ENCODE results near the gene NDUFA8. TPM values are rescaled to one million over a fixed set of nuclear protein-coding genes. Genes with fewer than 3 reads are reported as not detected.
A peak's percentile ranks its signal among the peaks of the same experiment; 100 is the strongest.

Gene NDUFA8
- total and polyA plus RNA-seq, 2 of the 4 experiments (the other 2 are of a cell fraction) = 45.2 to 98.1 TPM

GRCh38 chr9:122127396-122127798, 32.2 kb downstream of the NDUFA8 start:
- intact Hi-C loops (cut with micrococcal nuclease) = no loop called here
- no peak overlapping the region for H2BK15ac ChIP-seq (ENCODE audit: low read depth, low read length)
- no peak overlapping the region for H3K18ac ChIP-seq (ENCODE audit: low read depth, low read length)
- in situ Hi-C loops (cut with MboI; ENCODE audit: low sequenced_read_pairs) = no loop called here
- no peaks in the 10 kb centered on the region for H4K20me1 ChIP-seq (ENCODE audit: insufficient read depth, low read length)
- no peaks in the 10 kb centered on the region for H3K9me3 ChIP-seq (ENCODE audit: control insufficient read depth, insufficient read depth, low read length)
- TF ChIP-seq ELK1 (IDR thresholded peaks at IDR 0.05; ENCODE audit: borderline replicate concordance, low read depth, low read length) (no peak), MAFK (IDR thresholded peaks at IDR 0.05; ENCODE audit: low read depth, low read length) (no peak), SMC3 (IDR thresholded peaks at IDR 0.05; ENCODE audit: low read depth, low read length) (no peak), CHD1 (IDR thresholded peaks at IDR 0.05; ENCODE audit: low read depth, low read length) (no peak), MAZ (IDR thresholded peaks at IDR 0.05; ENCODE audit: borderline replicate concordance, low read depth, low read length) (no peak), CEBPB (IDR thresholded peaks at IDR 0.05; ENCODE audit: low read depth, low read length) (no peak), USF2 (IDR thresholded peaks at IDR 0.05; ENCODE audit: low read depth, low read length) (no peak), RCOR1 (IDR thresholded peaks at IDR 0.05; ENCODE audit: insufficient replicate concordance, low read length) (no peak), CTCF (conservative IDR thresholded peaks at IDR 0.05; ENCODE audit: low read depth, low read length) (no peak), FOS (IDR thresholded peaks at IDR 0.05; ENCODE audit: low read depth, low read length) (no peak), NFE2L2 (IDR thresholded peaks at IDR 0.05; ENCODE audit: low read depth, low read length) (no peak), RAD21 (IDR thresholded peaks at IDR 0.05; ENCODE audit: low read length) (no peak), RFX5 (IDR thresholded peaks at IDR 0.05; ENCODE audit: low read depth, low read length) (no peak), BHLHE40 (IDR thresholded peaks at IDR 0.05; ENCODE audit: low read depth, low read length) (no peak), POLR2A (IDR thresholded peaks at IDR 0.05; ENCODE audit: low read depth, low read length) (no peak), MXI1 (IDR thresholded peaks at IDR 0.05; ENCODE audit: borderline replicate concordance, low read depth, low read length) (no peak)
- CTCF ChIA-PET = interaction anchor here (0.8 to 3.7 kb wide), 2 partner anchors 28 to 223 kb away, joined by 3 to 43 read pairs; no protein-coding TSS in a partner anchor
- no peak overlapping the region for H4K8ac ChIP-seq (ENCODE audit: low read depth in 2 of 2, low read length in 2 of 2)
- no peak for DNase-seq
- no peak overlapping the region for H2BK20ac ChIP-seq (ENCODE audit: low read depth, low read length)
- no peak overlapping the region for H3K4me2 ChIP-seq (ENCODE audit: low read depth, low read length)
- peaks cover 7% of the 10 kb centered on the region for H3K9me1 ChIP-seq (ENCODE audit: insufficient read depth, low read length)
- no peak for ATAC-seq (ENCODE audit: low read depth)
- H3K4ac ChIP-seq (ENCODE audit: low read depth, low read length) = 0 out of 2 replicates have a peak overlapping the region, but pooled peaks have one; percentile 21
- H3K27ac ChIP-seq (ENCODE audit: insufficient read depth, low read length) = no peak overlapping the region
- 70% methylated on average over 2 of the region's 10 CpGs; no CpG with 5 or more reads in 1 of the 2 experiments for WGBS, 2 experiments (ENCODE audit: extremely low coverage in 2 of 2, insufficient read length in 1 of 2)
- no peak overlapping the region for H3K4me3 ChIP-seq (ENCODE audit: insufficient read depth, low read depth, low read length)
- H3K79me1 ChIP-seq (ENCODE audit: low read depth in 1 of 2, low read length in 2 of 2) = no peaks in the 10 kb centered on the region
- no TSS peak for BruUV-seq (replicated peaks)
- no peak overlapping the region for H4K91ac ChIP-seq (ENCODE audit: insufficient read depth, low read depth, low read length)
- H3K14ac ChIP-seq (replicated peaks; ENCODE audit: low read depth, low read length) = no peak overlapping the region
- H4K5ac ChIP-seq (ENCODE audit: low read depth, low read length) = no peak overlapping the region
- H3K56ac ChIP-seq (ENCODE audit: extremely low read depth, insufficient read depth, low read length) = no peak overlapping the region
- H3K27me3 ChIP-seq (ENCODE audit: control insufficient read depth, insufficient read depth, low read length) = peaks cover 2% of the 10 kb centered on the region; the same call in 1 of the 2 replicates
- H2AK5ac ChIP-seq (ENCODE audit: low read depth, low read length) = peak overlapping the region; percentile 8; the same call in 1 of the 2 replicates
- peak overlapping the region; percentile 62 for H2AK9ac ChIP-seq (replicated peaks; ENCODE audit: low read depth, low read length, poor library complexity)
- no peak overlapping the region for H3K23ac ChIP-seq (ENCODE audit: low read depth, low read length)
- POLR2A ChIA-PET (ENCODE audit: unreplicated experiment) = no interaction called here
- dilution Hi-C loops (cut with HindIII; ENCODE audit: low sequenced_read_pairs, unreplicated experiment) = no loop called here
- H3K36me3 ChIP-seq (ENCODE audit: control insufficient read depth, insufficient read depth, low read length) = no peaks in the 10 kb centered on the region
- no peak overlapping the region for H2BK120ac ChIP-seq (ENCODE audit: low read depth, low read length)
- no peak overlapping the region for H3K9ac ChIP-seq (ENCODE audit: low read depth, low read length)
- H3K4me1 ChIP-seq (ENCODE audit: control insufficient read depth, insufficient read depth, low read length) = peaks cover 13% of the 10 kb centered on the region
- peak overlapping the region; percentile 87 for H2AFZ ChIP-seq (replicated peaks; ENCODE audit: low read length, poor library complexity)
- no peak overlapping the region for H2BK5ac ChIP-seq (ENCODE audit: low read depth, low read length, poor library complexity, severe bottlenecking)

All from IMR-90 (cell line).